HG03280 (cell line): ENCODE results near the gene MRPL4.
A peak's percentile ranks its signal among the peaks of the same experiment; 100 is the strongest.

ENCODE experiments used
- ATAC-seq: cut with Tn5 transposase; IDR thresholded peaks from one replicate; pipeline ENCODE4 v1.9.1; 2021; ENCODE audit warnings: mild to moderate bottlenecking, moderate library complexity; ENCODE audit not compliant: unreplicated experiment

Gene MRPL4

GRCh38 chr19:10251792-10252694 is at the start of gene MRPL4:
Gene MRPL4 (plus strand): TSS chr19:10252214. CDS start chr19:10252254, 40 bp downstream.
- ATAC-seq, result peak; percentile 89

GRCh38 chr19:10203686-10204085 is 48.3 kb upstream of the MRPL4 start:
- ATAC-seq, result no peak

- ATAC-seq, result no peak
Observed at GRCh38 chr19:10205636-10206035, 46.4 kb upstream of the MRPL4 start.

- no peak for ATAC-seq
Observed at GRCh38 chr19:10206226-10206885, 45.7 kb upstream of the MRPL4 start.

- ATAC-seq, result no peak
Observed at GRCh38 chr19:10207026-10207425, 45.0 kb upstream of the MRPL4 start.

GRCh38 chr19:10209315-10209714 is 42.7 kb upstream of the MRPL4 start:
- ATAC-seq, result no peak

GRCh38 chr19:10211061-10211460 is 41.0 kb upstream of the MRPL4 start:
- ATAC-seq, result no peak

GRCh38 chr19:10211691-10212090 is 40.3 kb upstream of the MRPL4 start:
- no peak for ATAC-seq

GRCh38 chr19:10214784-10215183 is 37.2 kb upstream of the MRPL4 start:
- no peak for ATAC-seq

GRCh38 chr19:10217085-10217484 is 34.9 kb upstream of the MRPL4 start:
- no peak for ATAC-seq

GRCh38 chr19:10219678-10220077 is 32.3 kb upstream of the MRPL4 start:
- peak; percentile 61 for ATAC-seq

GRCh38 chr19:10220695-10221094 is 31.3 kb upstream of the MRPL4 start:
- ATAC-seq, result no peak

- no peak for ATAC-seq
Observed at GRCh38 chr19:10222201-10222890, 29.7 kb upstream of the MRPL4 start.

- ATAC-seq, result no peak
Observed at GRCh38 chr19:10223488-10224213, 28.4 kb upstream of the MRPL4 start.

GRCh38 chr19:10224337-10224736 is 27.7 kb upstream of the MRPL4 start:
- ATAC-seq, result no peak

- no peak for ATAC-seq
Observed at GRCh38 chr19:10226021-10226375, 26.0 kb upstream of the MRPL4 start.

GRCh38 chr19:10226376-10227025 is 25.5 kb upstream of the MRPL4 start:
- no peak for ATAC-seq

- no peak for ATAC-seq
Observed at GRCh38 chr19:10227026-10227971, 24.7 kb upstream of the MRPL4 start.

GRCh38 chr19:10228393-10228792 is 23.6 kb upstream of the MRPL4 start:
- ATAC-seq, result no peak
